ENCODE measurements around the gene SLC29A1. TPM values are rescaled to one million over a fixed set of nuclear protein-coding genes. Genes with fewer than 3 reads are reported as not detected.
A peak's percentile ranks its signal among the peaks of the same experiment; 100 is the strongest.

Gene SLC29A1
- total and polyA plus RNA-seq, 2 donors (not counting 3 experiments of a cell fraction or from before 2014, with no cell fraction given), result 202 to 539 TPM

- BruUV-seq (replicated peaks), result no TSS peak
- Histone ChIP-seq H3K36me3 (ENCODE audit: control insufficient read depth in 2 of 2, extremely low read depth in 1 of 2, insufficient read depth in 2 of 2, low read length in 2 of 2) (no peaks in the 10 kb centered on the region), H3K9me1 (replicated peaks; ENCODE audit: control insufficient read depth, extremely low read depth, insufficient read depth, low read length) (no peaks in the 10 kb centered on the region), H3K4me1 (ENCODE audit: control insufficient read depth, extremely low read depth, insufficient read depth, low read length) (peaks cover 42% of the 10 kb centered on the region), H2AFZ (ENCODE audit: low read depth, low read length) (no peak overlapping the region), H3K4me2 (ENCODE audit: insufficient read depth, low read length) (peak overlapping the region; percentile 47), H3K27me3 (ENCODE audit: control insufficient read depth in 2 of 2, insufficient read depth in 2 of 2, low read length in 2 of 2) (no peaks in the 10 kb centered on the region), H4K20me1 (replicated peaks; ENCODE audit: control insufficient read depth, extremely low read depth, insufficient read depth, low read length) (no peaks in the 10 kb centered on the region), H3K27ac (ENCODE audit: insufficient read depth, low read depth, low read length) (peak overlapping the region; percentile 91), H3K9ac (replicated peaks; ENCODE audit: extremely low read depth, insufficient read depth, low read length) (peak overlapping the region; percentile 36), H3K4me3 (replicated peaks in 1 of 3; ENCODE audit: insufficient read depth in 1 of 3, low read depth in 1 of 3, low read length in 3 of 3) (no peak overlapping the region), H3K9me3 (replicated peaks; ENCODE audit: control insufficient read depth, insufficient read depth, low read length) (no peaks in the 10 kb centered on the region), H3K79me2 (ENCODE audit: control insufficient read depth, insufficient read depth, low read length) (no peaks in the 10 kb centered on the region)
- intact Hi-C loops (cut with micrococcal nuclease) (loop anchor here (1.0 to 2.0 kb wide), 5 partner anchors 14 to 68 kb away; partner anchors contain the start of gene HSP90AB1), dilution Hi-C loops (cut with MboI; ENCODE audit: extremely low pct_ligation_motif_present, low sequenced_read_pairs) (no loop called here)
- TF ChIP-seq POLR2AphosphoS5 (IDR thresholded peaks at IDR 0.05; ENCODE audit: insufficient read depth, low read depth, low read length) (no peak), EZH2 (IDR thresholded peaks at IDR 0.05; ENCODE audit: borderline replicate concordance, low read depth, low read length, severe bottlenecking) (no peak), POLR2A (IDR thresholded peaks at IDR 0.05; ENCODE audit: low read depth, low read length) (no peak), FOS (IDR thresholded peaks at IDR 0.05; ENCODE audit: borderline replicate concordance, insufficient read depth, low read length) (no peak), MYC (IDR thresholded peaks at IDR 0.05; ENCODE audit: low read depth, low read length) (no peak), GATA2 (IDR thresholded peaks at IDR 0.05; ENCODE audit: insufficient read depth, insufficient read length, low read depth, low read length) (no peak), JUN (IDR thresholded peaks at IDR 0.05; ENCODE audit: borderline replicate concordance, insufficient read depth, insufficient read length, low read depth) (no peak), MAX (IDR thresholded peaks at IDR 0.05; ENCODE audit: insufficient read depth, insufficient read length) (no peak), CTCF (IDR thresholded peaks at IDR 0.05; ENCODE audit: extremely low read depth in 1 of 2, insufficient read depth in 1 of 2, low read depth in 1 of 2, low read length in 2 of 2) (no peak)
- ChIA-PET POLR2A (interaction anchor here (0.6 to 1.2 kb wide), 3 partner anchors 68 to 85 kb away, joined by 3 read pairs; partner anchors contain the start of gene HSP90AB1), CTCF (interaction anchor here (0.7 to 5.8 kb wide), 7 partner anchors 9 to 82 kb away, joined by 3 to 84 read pairs (median 4); partner anchors contain the start of genes SLC29A1 and SLC35B2)
- FAIRE-seq (no peak), DNase-seq (ENCODE audit: low read depth, low spot score) (no peak)
Measured at GRCh38 chr6:44178424-44179071, 44.8 kb upstream of the SLC29A1 start.
